T-helper 2 cell treated with Interferon-gamma antibody and Interleukin-4, amounts not matched to agents 5 μg/mL and 100 μg/mL, for 36 hours (primary cell): ENCODE data around the gene TERT.
"Not testable (repeated sequence)": the region's sequence is repeated elsewhere in the genome, so short reads cannot be mapped to it uniquely, and the experiment has no call there.

Source experiments
- DNase-seq: peaks from one replicate; pipeline ENCODE4 v3.0.0; 2021; ENCODE audit warnings: low spot score
- H3K27ac Mint-ChIP-seq: one replicate; pipeline ENCODE4 v1.8.0; 2021; ENCODE audit warnings: mild to moderate bottlenecking, mixed read lengths
- H3K27me3 Mint-ChIP-seq: one replicate; pipeline ENCODE4 v1.8.0; 2021; ENCODE audit warnings: low read depth, mixed read lengths
- H3K36me3 Mint-ChIP-seq: one replicate; pipeline ENCODE4 v1.8.0; 2021; ENCODE audit warnings: low read depth, mixed read lengths
- H3K4me1 Mint-ChIP-seq: one replicate; pipeline ENCODE4 v1.8.0; 2021; ENCODE audit warnings: low read depth, mixed read lengths
- H3K4me3 Mint-ChIP-seq: one replicate; pipeline ENCODE4 v1.8.0; 2022; ENCODE audit warnings: mild to moderate bottlenecking, moderate library complexity, mixed read lengths
- H3K9me3 Mint-ChIP-seq: one replicate; pipeline ENCODE4 v1.8.0; 2021; ENCODE audit warnings: mixed read lengths

TERT gene

DNA sequence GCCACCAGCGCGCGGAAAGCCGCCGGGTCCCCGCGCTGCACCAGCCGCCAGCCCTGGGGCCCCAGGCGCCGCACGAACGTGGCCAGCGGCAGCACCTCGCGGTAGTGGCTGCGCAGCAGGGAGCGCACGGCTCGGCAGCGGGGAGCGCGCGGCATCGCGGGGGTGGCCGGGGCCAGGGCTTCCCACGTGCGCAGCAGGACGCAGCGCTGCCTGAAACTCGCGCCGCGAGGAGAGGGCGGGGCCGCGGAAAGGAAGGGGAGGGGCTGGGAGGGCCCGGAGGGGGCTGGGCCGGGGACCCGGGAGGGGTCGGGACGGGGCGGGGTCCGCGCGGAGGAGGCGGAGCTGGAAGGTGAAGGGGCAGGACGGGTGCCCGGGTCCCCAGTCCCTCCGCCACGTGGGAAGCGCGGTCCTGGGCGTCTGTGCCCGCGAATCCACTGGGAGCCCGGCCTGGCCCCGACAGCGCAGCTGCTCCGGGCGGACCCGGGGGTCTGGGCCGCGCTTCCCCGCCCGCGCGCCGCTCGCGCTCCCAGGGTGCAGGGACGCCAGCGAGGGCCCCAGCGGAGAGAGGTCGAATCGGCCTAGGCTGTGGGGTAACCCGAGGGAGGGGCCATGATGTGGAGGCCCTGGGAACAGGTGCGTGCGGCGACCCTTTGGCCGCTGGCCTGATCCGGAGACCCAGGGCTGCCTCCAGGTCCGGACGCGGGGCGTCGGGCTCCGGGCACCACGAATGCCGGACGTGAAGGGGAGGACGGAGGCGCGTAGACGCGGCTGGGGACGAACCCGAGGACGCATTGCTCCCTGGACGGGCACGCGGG is at the start of gene TERT:
TERT (minus strand) TSS at position 234 of the 815 bp plus-strand sequence; CDS start at position 155, 79 bp downstream.
- no peaks in the 10 kb centered on the region for H3K27me3 Mint-ChIP-seq
- peak; percentile 70 for DNase-seq
- H3K4me1 Mint-ChIP-seq, result peaks cover 9% of the 10 kb centered on the region
- H3K4me3 Mint-ChIP-seq, result peak within 1 kb of the TSS; percentile 54
- no peaks in the 10 kb centered on the region for H3K9me3 Mint-ChIP-seq
- H3K36me3 Mint-ChIP-seq, result peaks cover 2% of the 10 kb centered on the region
- no peak within 1 kb of the TSS for H3K27ac Mint-ChIP-seq

DNA sequence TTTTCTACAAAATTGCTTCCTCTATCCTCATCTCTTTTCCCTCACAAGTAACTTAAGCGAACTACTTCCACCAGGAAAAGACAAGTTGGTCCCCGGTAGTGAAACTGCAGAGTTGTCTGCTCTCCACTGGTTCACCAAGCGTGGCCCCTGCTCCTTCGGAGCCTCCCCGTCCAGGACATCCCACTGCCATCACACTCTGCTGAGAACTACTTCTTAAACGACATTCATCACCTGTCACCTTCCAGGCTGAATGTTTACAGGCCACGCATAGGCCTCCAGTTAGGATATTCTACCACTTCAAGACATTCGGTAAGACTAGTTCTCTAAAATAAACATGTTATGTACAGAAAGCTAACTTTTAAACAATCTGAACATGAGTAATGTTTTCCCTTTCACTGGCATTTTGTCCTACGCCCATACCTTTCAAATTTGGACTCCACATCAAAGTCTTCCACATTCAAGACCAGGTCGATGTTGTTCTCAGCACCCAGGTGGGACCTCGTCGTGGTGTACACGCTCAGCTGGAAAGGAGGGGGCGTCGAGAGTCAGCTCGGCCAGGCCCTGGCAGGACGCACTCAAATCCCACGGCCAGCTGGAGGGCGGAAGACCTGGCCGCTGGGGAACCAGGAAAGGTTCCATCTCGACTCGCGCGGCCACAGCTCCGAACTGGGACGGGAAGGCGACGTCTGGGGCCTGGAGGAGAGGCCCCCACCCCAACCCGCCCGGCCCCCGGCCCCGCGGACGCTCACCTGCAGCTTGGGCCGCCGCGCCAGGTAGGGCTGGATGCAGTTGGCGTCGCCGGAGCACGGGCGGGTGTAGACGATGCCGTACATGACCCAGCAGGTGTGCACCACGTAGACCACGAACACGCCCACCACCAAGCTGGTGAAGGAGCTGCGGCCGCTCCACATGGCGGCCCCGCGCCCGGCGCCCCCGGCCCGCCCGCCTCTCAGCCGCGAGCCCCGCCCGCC is 49.3 kb upstream of the TERT start:
- peak overlapping the region; percentile 86 for H3K4me3 Mint-ChIP-seq
- DNase-seq, result peak; percentile 26
- H3K4me1 Mint-ChIP-seq, result peaks cover 18% of the 10 kb centered on the region

DNA sequence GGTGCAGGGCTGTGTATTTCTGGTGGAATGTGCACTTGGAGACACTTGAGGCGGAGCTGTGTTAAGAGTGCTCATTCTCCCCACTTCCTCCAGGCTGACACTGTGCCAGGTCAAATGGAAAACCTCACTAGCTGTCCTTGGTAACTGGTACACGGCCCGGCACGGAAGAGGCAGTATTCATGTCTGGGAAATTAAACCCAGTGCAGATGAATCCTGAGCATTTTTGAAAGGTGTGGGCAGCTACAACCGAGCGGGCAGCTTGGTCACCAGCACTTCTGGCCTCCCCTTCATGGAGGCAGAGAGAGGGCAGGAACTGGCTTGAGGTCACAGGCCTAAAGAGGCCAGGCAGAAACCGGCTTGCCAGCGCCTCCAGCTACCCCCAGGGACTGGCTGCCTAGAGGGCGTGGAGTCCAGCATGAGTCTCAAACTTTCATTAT is 48.5 kb upstream of the TERT start:
- H3K27ac Mint-ChIP-seq, result peak overlapping the region; percentile 50
- peak overlapping the region; percentile 86 for H3K4me3 Mint-ChIP-seq
- H3K36me3 Mint-ChIP-seq, result peaks cover 33% of the 10 kb centered on the region
- DNase-seq, result no peak
- H3K27me3 Mint-ChIP-seq, result no peaks in the 10 kb centered on the region
- H3K9me3 Mint-ChIP-seq, result no peaks in the 10 kb centered on the region
- H3K4me1 Mint-ChIP-seq, result peaks cover 18% of the 10 kb centered on the region

More for the DNA sequence above, 49.3 kb upstream of the TERT start:
- H3K9me3 Mint-ChIP-seq, result no peaks in the 10 kb centered on the region
- H3K27ac Mint-ChIP-seq, result peak overlapping the region; percentile 85
- H3K27me3 Mint-ChIP-seq, result no peaks in the 10 kb centered on the region
- H3K36me3 Mint-ChIP-seq, result peaks cover 31% of the 10 kb centered on the region

DNA sequence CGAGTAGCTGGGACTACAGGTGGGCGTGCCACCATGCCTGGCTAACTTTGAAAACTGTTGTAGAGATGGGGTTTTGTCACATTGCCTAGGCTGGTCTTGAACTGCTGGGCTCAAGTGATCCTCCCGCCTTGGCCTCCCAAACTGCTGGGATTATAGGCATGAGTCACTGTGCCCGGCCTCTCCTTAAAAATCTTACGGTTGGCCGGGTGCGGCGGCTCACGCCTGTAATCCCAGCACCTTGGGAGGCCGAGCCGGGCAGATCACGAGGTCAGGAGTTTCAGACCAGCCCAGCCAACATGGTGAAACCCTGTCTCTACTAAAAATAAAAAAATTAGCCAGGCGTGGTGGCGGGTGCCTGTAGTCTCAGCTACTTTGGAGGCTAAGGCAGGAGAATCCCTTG is 47.8 kb upstream of the TERT start:
- H3K36me3 Mint-ChIP-seq, result peaks cover 35% of the 10 kb centered on the region
- H3K9me3 Mint-ChIP-seq, DNase-seq, H3K27me3 Mint-ChIP-seq: not testable (repeated sequence)
- peak overlapping the region; percentile 50 for H3K27ac Mint-ChIP-seq
- peak overlapping the region; percentile 86 for H3K4me3 Mint-ChIP-seq
- H3K4me1 Mint-ChIP-seq, result peaks cover 18% of the 10 kb centered on the region

GRCh38 chr5:1342268-1342667 is 47.4 kb upstream of the TERT start:
- H3K36me3 Mint-ChIP-seq, result peaks cover 39% of the 10 kb centered on the region
- H3K27ac Mint-ChIP-seq, result no peak overlapping the region
- no peak overlapping the region for H3K4me3 Mint-ChIP-seq
- peaks cover 18% of the 10 kb centered on the region for H3K4me1 Mint-ChIP-seq
- no peak for DNase-seq
- H3K27me3 Mint-ChIP-seq, result no peaks in the 10 kb centered on the region
- H3K9me3 Mint-ChIP-seq, result no peaks in the 10 kb centered on the region

DNA sequence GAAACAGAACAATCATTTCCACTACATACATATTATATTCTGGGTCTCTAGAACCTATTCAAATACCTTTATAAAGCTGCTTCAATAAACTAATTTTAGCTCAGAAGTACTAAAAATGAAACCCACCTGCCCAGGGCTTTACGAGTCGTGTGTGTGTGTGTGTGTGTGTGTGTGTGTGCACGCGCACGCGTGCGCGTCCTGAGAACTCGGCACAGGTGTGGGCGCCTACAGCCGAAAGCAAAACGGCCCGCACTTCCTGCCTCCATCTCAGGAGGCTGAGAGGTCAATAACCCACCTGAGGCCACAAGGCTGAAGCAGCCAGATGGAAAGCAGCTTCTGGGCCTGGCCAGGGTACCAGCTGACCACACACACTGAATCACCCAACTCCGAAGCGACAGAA is 47.0 kb upstream of the TERT start:
- Mint-ChIP-seq H3K27ac (no peak overlapping the region), H3K4me3 (peak overlapping the region; percentile 12), H3K9me3 (no peaks in the 10 kb centered on the region), H3K4me1 (peaks cover 18% of the 10 kb centered on the region), H3K36me3 (peaks cover 41% of the 10 kb centered on the region), H3K27me3 (no peaks in the 10 kb centered on the region)
- DNase-seq, result no peak

DNA sequence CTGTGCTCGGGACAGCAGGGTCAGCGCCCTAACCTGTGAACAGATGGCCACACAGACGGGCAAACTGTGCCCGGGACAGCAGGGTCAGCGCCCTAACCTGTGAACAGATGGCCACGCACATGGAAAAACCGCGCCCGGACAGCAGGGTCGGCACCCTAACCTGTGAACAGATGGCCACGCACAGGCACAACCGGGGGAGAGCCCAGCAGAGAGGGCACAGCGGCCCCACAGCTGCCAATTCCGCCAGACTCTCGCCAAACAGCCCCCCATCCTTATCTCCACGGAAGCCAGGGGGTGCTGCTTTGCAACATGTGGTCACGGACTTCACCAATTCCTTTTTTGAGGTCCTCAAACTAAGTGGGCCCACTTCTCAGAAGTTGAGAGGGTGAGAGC is 44.9 kb upstream of the TERT start:
- Mint-ChIP-seq H3K36me3 (peaks cover 51% of the 10 kb centered on the region), H3K4me1 (peaks cover 12% of the 10 kb centered on the region)
- not testable (repeated sequence) for H3K27me3 Mint-ChIP-seq, H3K27ac Mint-ChIP-seq, H3K4me3 Mint-ChIP-seq, DNase-seq, H3K9me3 Mint-ChIP-seq

DNA sequence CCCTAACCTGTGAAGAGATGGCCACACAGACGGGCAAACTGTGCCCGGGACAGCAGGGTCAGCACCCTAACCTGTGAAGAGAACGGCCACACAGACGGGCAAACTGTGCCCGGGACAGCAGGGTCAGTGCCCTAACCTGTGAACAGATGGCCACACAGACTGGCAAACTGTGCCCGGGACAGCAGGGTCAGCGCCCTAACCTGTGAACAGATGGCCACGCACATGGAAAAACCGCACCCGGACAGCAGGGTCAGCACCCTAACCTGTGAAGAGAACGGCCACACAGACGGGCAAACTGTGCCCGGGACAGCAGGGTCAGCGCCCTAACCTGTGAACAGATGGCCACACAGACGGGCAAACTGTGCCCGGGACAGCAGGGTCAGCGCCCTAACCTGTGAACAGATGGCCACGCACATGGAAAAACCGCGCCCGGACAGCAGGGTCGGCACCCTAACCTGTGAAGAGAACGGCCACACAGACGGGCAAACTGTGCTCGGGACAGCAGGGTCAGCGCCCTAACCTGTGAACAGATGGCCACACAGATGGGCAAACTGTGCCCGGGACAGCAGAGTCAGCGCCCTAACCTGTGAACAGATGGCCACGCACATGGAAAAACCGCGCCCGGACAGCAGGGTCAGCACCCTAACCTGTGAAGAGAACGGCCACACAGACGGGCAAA is 44.4 kb upstream of the TERT start:
- H3K9me3 Mint-ChIP-seq, H3K27ac Mint-ChIP-seq, DNase-seq, H3K27me3 Mint-ChIP-seq, H3K4me3 Mint-ChIP-seq: not testable (repeated sequence)
- H3K36me3 Mint-ChIP-seq, result peaks cover 57% of the 10 kb centered on the region
- H3K4me1 Mint-ChIP-seq, result peaks cover 12% of the 10 kb centered on the region

DNA sequence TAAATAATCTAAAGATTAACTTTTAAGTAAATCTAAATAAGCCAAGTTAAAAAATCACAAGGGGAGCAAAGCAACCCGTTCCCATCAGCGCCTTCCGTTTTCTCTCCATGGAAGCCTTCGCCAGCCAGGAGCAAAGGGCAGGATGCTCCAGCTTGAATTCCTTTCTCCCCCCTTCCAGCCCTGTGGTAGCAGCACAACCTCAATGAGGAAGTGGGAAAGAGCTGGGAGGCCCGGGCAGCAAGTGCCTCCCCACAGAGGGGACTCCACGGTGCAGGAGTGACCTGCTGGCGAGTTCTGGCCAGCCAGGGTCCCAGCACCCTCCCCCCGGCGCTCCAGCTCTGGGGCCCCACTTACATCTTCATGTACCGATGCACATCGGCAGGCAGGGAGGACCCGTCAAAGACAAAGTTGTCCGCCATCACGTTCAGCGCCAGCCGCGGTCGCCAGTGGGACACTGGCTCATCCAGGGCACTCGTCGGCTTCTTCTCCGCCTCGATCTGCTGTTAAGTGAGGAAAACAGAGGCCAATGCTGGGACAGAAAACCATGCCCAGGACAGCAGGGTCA is 43.7 kb upstream of the TERT start:
- H3K9me3 Mint-ChIP-seq, result no peaks in the 10 kb centered on the region
- DNase-seq, result no peak
- no peak overlapping the region for H3K4me3 Mint-ChIP-seq
- no peak overlapping the region for H3K27ac Mint-ChIP-seq
- peaks cover 5% of the 10 kb centered on the region for H3K4me1 Mint-ChIP-seq
- no peaks in the 10 kb centered on the region for H3K27me3 Mint-ChIP-seq
- H3K36me3 Mint-ChIP-seq, result peaks cover 52% of the 10 kb centered on the region

- no peak overlapping the region for H3K27ac Mint-ChIP-seq
- peaks cover 2% of the 10 kb centered on the region for H3K4me1 Mint-ChIP-seq
- DNase-seq, result no peak
- no peak overlapping the region for H3K4me3 Mint-ChIP-seq
- H3K27me3 Mint-ChIP-seq, result no peaks in the 10 kb centered on the region
- peaks cover 54% of the 10 kb centered on the region for H3K36me3 Mint-ChIP-seq
- no peaks in the 10 kb centered on the region for H3K9me3 Mint-ChIP-seq
These were observed 43.3 kb upstream of the TERT start for GRCh38 chr5:1338196-1338490.

DNA sequence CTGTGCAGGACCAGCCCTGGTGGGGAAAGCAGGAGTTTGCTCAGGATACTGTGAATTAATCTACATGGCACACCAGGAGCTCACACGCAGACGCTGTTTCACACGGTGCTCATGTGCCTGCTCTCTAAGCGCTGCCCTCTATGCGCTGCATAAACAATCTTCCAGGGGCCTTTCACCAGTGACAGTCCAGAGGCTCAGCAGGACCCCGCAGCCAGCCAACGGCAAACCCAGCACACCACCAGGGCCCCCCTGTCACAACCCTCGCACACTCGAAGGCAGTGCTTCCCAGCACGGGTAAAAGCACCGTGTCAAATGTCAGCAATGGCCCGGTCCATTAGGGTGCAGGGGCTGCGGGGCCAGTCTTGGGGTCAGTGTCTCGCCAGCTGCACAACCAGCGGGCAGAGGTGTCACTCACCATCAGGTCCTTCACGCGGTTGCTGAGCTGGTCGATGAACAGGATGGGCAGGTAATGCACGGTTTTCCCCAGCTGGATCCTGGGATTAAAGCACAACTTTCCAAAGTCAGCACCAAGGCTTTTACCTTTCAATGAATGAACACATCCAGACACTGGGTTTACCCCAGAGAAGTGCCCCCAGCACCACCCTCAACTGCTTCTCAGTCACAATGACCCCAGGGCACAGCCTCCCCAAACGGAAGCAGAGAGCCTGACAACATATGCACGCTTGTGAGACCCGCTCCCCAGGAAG is 42.8 kb upstream of the TERT start:
- no peaks in the 10 kb centered on the region for H3K27me3 Mint-ChIP-seq
- no peak overlapping the region for H3K4me3 Mint-ChIP-seq
- DNase-seq, result no peak
- no peak overlapping the region for H3K27ac Mint-ChIP-seq
- no peaks in the 10 kb centered on the region for H3K9me3 Mint-ChIP-seq
- H3K4me1 Mint-ChIP-seq, result no peaks in the 10 kb centered on the region
- peaks cover 54% of the 10 kb centered on the region for H3K36me3 Mint-ChIP-seq

DNA sequence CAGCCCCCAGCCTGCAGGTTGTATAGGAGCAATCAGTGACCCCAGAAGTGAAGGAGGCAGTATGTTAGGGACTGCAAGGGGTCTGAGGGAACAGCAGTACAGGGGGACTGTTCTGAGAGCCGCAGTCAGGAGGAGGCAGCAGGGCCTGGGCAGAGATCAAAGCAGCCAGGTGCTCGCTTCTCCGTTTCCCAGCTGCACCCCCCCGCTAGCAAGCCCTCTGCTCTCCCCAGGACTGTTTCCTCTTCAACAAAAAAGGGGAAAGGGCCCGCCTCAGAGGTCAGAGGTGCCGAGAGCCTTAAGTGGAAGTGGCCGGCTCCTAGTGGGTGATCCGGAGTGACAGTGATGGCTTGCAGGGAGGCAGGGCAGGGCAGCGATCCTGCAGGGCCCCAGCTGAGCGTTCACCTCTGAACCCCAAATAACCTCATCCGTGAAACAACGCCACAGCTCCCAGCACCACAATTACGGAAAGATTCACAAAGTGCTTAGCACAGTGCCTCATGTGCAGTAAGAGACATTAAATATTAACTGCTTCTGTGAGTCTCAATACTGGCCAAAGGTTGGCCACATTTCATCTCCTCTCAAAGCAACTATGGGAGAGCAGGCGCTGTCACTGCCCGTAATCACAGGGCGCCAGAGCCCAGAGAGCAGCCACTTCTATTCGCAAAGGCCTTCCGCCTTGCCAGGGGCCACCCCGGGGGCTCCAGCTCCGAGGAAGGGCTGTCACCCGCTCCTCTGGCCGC is 42.1 kb upstream of the TERT start:
- H3K36me3 Mint-ChIP-seq, result peaks cover 59% of the 10 kb centered on the region
- H3K9me3 Mint-ChIP-seq, result no peaks in the 10 kb centered on the region
- H3K27ac Mint-ChIP-seq, result no peak overlapping the region
- no peak overlapping the region for H3K4me3 Mint-ChIP-seq
- no peaks in the 10 kb centered on the region for H3K4me1 Mint-ChIP-seq
- H3K27me3 Mint-ChIP-seq, result no peaks in the 10 kb centered on the region
- no peak for DNase-seq
